Breast epithelium (tissue), 3 donors: ENCODE results near the gene SMAD1.

Experiments
- POLR2A ChIP-seq: fragments of 450-650 bp; IDR thresholded peaks from one replicate; pipeline ENCODE4 v1.6.1; 2016; ENCODE audit warnings: antibody characterized with exemption, mild to moderate bottlenecking, moderate library complexity
- POLR2AphosphoS5 ChIP-seq, 3 donors: sonication (generic); formaldehyde crosslinking; IDR thresholded peaks; one replicate each; pipeline ENCODE4 v1.6.1; 2017; ENCODE audit warnings: antibody characterized with exemption in 3 of 3
- TF ChIP-seq, protein P1 (sequence below), 3 donors: fragments of 450-650 bp; IDR thresholded peaks; one replicate each; pipeline ENCODE4 v1.5.1; 2016 to 2017; ENCODE audit warnings: antibody characterized with exemption in 3 of 3, mild to moderate bottlenecking in 3 of 3, moderate library complexity in 3 of 3

- TF ChIP-seq, protein P1, sequence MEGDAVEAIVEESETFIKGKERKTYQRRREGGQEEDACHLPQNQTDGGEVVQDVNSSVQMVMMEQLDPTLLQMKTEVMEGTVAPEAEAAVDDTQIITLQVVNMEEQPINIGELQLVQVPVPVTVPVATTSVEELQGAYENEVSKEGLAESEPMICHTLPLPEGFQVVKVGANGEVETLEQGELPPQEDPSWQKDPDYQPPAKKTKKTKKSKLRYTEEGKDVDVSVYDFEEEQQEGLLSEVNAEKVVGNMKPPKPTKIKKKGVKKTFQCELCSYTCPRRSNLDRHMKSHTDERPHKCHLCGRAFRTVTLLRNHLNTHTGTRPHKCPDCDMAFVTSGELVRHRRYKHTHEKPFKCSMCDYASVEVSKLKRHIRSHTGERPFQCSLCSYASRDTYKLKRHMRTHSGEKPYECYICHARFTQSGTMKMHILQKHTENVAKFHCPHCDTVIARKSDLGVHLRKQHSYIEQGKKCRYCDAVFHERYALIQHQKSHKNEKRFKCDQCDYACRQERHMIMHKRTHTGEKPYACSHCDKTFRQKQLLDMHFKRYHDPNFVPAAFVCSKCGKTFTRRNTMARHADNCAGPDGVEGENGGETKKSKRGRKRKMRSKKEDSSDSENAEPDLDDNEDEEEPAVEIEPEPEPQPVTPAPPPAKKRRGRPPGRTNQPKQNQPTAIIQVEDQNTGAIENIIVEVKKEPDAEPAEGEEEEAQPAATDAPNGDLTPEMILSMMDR (IDR thresholded peaks at IDR 0.05), result no peak
- TF ChIP-seq POLR2A, result no peak
- TF ChIP-seq POLR2AphosphoS5 (IDR thresholded peaks at IDR 0.05), result no peak
These were observed 58.0 kb downstream of the SMAD1 start for GRCh38 chr4:145539671-145540070.
